Ovary (tissue), 3 donors: ENCODE measurements around the gene XPO1.

ENCODE experiments used
- CTCF ChIP-seq, 3 donors: fragments of 450-650 bp in 2 of 3; fragments of 200-600 bp in 1 of 3; IDR thresholded peaks; one replicate each; pipeline versions ENCODE4 v1.5.1 to v1.8.0; 2016 to 2022; ENCODE audit warnings: antibody characterized with exemption in 3 of 3, mild to moderate bottlenecking in 1 of 3
- POLR2A ChIP-seq: fragments of 450-650 bp; IDR thresholded peaks from one replicate; pipeline ENCODE4 v1.6.1; 2017; ENCODE audit warnings: antibody characterized with exemption, mild to moderate bottlenecking, moderate library complexity
- donor health status: DM: no; HTN: no; CAD: no.

GRCh38 chr2:61435291-61435690, 102.9 kb downstream of the XPO1 start:
- no peak for TF ChIP-seq POLR2A
- no peak for TF ChIP-seq CTCF (IDR thresholded peaks at IDR 0.05)
